SK-N-DZ (cell line): ENCODE measurements around the gene NRP1. TPM values are rescaled to one million over a fixed set of nuclear protein-coding genes. Genes with fewer than 3 reads are reported as not detected.
"Not testable (repeated sequence)": the region's sequence is repeated elsewhere in the genome, so short reads cannot be mapped to it uniquely, and the experiment has no call there.

Experiments used
- DNase-seq: peaks from one replicate; pipeline ENCODE4 v3.0.0-alpha.2; 2015; ENCODE audit warnings: low spot score
- polyA plus RNA-seq, 2 experiments: library from polyadenylated mRNA; depleted of rRNA; stranded (reverse); fragments of >200 nt; gene quantifications; 2 replicates each; pipeline ENCODE4 v1.2.3, GENCODE V29; 2014

NRP1 gene
- 32.4 and 36.6 TPM in 2 replicates for polyA plus RNA-seq (2014; cell fraction: cytosol; rRNA removed)
- polyA plus RNA-seq (2014; cell fraction: nucleus; rRNA removed): 28.2 and 32.6 TPM in 2 replicates

DNA sequence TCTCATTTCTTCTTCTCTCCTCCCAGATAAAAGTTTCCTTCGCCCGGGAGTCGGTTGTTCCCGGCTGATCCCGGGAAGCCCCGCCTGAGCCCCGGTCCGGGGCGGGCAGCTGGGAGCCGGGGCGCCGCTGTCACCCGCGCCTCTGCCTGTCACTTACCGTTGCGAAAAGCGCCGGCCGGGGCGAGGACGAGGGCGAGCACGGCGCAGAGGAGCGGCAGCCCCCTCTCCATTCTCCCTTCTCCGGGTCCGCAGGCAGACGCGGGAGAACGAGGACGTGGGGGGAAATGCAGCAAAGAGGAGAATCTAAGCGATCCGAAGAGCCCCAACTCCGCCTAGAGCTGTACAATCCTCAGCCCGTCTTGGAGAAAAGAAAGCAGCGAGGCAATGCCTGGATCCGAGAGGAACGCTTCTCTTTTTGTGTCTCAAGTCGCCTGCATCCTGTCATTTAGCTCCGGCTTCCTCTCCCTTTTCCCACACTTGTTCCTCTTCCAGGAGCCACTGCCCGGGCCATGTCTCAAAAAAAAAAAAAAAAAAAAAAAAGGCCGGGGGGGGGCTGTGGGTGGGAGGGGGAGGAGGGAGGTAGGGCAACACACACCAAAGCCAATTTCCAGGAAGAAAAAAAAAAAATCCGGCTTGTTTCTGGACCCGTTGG lies at the start of gene NRP1:
TSS of gene NRP1 (minus strand) at position 515 of the 652 bp plus-strand sequence. CDS start at position 230, 285 bp downstream.
- no peak for DNase-seq

DNA sequence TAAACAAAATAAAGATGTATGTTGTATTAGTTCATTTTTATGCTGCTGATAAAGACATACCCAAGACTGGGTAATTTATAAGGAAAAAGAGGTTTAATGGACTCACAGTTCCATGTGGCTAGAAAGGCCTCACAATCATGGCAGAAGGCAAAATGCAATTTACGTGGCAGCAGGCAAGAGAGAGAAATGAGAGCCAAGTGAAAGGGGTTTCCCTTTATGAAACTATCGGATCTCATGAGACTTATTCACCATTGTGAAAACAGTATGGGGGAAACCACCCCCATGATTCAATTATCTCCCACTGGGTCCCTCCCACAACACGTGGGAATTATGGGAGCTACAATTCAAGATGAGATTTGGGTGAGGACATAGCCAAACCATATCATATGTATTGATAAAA lies 49.7 kb upstream of the NRP1 start:
- not testable (repeated sequence) for DNase-seq

DNA sequence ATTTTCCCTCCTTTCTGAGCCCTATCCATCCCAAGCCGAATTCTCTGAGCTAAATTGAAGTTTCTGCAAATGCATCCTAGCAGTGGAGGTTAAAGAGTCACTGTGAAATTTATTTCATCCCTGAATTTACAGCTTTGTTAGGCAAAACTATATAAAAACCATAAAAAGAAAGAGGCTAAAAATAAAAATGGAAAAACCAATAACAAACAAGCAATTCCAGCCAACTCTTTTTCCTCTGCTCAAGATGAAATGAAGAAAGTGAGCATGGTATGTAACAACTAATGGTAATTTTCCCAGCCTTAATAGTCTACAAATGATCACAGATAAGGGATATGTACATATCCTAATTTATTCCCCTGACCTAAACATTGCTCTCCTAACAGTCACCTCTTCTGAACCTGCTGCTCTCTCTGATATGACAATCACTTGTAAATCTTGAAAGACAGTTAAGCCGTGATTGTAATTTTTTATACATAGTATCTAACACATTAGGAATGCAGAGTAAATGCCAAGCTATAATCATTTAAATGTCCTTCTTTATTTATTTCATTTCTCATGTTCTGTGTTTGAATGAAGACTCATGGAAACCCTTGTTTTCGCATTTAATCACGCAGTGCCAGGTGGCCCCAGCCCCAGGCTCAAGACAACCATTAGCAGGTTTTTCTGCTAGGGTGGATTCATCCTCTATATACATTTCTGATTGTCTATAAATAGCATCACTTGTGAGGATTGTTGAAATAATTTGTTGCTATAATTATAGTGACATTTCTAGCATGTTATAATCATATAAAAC lies 48.6 kb upstream of the NRP1 start:
- no peak for DNase-seq

DNA sequence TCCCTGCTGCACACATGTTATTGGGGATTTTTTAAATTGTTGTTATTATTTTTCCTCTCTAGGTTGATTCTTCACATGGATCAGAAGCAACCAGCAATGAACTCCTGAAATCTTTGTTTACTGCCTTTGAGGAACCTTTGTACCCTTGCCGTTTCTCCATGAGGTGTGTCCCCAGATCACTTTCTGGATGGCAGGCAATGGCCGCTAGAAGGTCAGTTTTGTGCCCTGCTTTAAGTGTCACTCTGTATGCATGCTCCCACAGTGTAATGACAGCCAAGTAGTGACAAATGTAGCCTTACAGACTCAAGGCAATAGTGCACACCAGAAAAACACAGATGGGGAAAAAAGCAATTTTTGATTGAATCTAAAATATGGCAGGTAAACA lies 47.7 kb upstream of the NRP1 start:
- no peak for DNase-seq

DNA sequence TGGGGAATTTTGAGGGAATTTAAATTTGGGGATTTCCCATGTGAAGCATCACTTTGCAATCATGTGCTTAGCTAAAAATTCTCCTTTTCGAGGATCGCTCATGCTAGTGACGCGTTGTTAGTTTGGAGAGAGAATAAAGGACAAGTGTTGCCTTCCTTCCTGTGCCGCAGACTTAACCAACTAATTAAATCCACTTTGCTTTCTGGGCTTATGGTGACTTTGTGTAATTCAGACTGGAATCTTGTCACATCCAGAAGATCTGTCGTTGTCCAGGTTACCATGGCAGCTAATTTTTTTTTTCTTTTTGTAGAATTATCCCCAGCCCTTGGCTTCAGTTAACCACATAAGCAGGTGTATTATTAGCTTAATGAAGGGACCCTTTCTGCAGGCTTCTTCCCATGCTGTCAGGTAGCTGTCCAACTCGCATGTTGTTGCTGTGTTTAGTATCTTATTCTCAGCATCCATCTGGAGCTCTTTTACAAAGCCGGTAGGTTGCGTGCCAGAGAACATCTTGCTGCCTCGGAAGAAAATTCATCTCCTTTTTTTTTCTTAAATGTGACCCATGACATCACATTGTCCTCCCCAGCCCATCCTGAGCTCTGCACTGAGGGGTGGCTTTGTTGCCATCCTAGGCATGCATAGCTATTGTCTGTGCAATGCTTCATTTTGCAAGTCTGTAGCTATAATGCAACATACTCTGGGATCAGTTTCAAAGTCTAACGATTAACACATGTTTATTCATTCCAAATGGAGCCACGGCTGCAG lies 47.2 kb upstream of the NRP1 start:
- no peak for DNase-seq

DNA sequence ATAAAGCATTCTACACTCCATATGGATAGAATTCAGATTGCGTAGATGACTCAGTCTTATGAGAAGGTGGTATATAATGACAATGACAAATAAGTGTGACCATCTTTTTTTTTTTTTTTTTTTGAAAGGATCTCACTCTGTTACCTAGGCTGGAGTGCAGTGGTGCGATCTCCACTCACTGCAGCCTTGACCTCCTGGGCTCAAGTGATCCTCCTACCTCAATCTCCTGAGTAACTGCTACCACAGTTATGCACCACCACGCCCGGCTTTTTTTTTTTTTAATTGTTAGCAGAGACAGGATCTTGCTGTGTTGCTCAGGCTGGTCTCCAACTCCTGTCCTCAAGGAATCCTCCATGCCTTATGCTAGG lies 43.2 kb upstream of the NRP1 start:
- no peak for DNase-seq

DNA sequence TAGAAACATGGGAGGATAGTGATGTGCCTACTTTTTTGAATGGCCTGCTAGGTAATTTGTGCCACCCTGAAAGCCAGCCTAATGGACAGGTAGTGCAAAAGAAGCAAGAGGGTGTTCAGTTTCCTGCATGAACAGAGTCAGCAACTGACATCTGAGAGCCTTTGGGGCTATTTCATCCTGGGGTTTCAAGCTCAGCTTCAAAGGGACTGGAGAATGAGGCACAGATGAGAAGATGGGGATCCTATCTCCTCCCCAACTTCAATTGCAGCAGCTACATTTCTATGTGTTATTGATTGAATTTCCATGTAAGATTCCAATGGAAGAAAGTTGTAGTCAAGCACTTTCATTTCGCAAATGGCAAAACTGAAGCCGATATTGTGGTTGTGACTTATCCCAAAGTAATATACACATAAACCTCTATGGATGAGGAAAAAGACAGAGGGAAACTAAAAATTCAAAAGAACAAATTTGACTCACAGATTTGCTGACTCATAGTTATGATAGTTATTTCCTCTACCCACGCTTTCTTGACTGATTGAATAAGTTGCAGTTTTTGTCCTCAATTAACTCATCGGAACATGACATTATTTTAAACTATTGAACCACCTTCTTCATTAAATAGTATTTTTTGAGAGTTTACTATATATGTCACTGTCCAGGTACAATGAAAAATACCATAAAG lies 42.6 kb upstream of the NRP1 start:
- DNase-seq: no peak

DNA sequence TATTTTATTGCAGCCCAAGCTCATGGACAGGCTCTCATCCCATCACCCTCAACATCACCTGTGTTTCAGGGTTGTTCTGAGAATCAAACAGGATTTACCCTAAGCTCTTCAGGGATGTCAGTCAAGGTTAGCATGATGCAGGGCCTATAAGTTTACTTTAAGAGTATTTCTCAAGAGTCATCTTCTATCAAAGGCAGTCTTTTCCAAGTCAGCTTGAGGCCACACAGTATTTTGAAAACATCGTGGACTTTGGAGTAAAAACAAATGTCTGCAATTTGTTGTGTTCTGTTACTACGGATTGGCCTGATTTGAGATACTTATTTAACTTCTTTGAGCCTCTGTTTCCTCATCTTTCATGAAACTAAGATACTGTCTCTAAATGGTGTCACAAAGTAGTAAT lies 42.0 kb upstream of the NRP1 start:
- no peak for DNase-seq

DNA sequence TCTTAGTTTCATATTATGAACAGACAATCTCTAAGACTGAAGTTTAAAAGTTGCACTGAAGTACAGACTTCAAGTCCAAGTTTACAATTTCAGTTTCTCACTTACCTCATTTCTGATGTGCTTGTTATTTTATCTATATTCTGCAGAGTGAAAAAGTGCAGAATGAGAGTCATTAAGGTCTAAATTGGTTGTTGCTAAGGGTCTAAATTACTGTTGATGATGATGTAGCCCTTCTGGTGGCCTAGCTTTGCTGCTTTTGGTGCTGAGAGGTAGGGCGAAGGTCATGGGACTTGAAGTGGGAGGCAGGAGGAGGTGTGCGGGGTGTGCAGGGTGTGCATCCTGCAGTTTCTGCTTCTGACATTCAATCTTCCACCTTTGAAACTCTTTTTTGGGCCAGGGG lies 38.8 kb upstream of the NRP1 start:
- no peak for DNase-seq

DNA sequence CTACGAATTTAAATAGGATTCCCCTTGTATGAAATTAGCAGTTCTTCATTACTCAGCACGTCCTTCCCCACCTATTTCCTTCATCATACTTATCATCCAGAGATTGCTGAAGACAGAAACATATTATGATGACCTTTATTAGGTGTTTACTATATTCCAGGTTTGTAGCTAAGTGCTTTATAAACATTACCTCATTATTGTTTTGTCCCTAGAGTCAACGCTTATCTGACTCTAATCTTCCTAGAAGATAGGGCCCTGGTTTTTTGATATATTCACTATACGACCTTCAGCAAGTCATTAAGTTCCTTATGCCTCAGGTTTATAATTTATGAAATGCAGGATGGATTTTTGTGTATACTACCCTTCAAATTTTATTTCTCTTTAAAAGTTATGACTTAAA lies 36.8 kb upstream of the NRP1 start:
- no peak for DNase-seq

DNA sequence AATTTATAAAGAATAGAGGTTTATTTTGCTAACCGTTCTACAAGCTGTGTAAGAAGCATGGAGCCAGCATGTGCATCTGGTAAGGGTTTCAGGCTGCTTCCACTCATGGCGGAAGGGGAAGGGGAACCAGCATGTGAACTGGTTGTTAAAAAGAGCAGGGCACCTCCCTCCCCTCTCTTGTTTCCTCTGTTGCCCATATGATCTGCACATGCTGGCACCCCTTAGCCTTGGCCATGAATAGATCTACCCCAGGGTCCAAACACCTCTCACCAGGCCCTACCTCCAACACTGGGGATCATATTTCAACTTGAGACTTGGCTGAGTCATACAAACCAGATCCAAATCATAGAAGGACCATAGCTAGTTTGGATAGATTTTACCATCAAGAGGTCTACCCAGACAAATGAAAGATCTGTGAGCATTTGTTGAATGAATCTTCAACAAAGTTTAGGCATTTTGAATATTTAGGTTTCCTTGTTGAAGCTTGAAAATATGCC lies 36.0 kb upstream of the NRP1 start:
- no peak for DNase-seq

DNA sequence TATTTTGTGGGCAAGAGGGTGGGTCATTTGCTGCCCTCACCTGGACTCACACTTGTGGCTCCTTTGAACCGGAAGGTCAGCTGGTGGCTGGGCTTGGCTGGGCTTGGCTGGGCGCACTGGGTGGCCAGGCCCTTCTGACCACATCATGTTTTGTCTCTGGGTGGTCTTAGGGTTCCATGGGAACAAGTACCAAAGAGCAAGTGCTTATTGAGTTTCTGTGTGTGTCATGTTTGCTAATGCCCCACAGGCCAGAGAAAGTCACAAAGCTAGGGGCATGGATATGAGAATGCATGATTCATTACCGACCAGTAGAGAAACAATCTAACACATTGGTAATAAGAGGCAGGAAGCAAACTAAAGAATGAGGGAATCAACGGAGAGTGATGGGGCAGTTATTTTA lies 33.6 kb upstream of the NRP1 start:
- DNase-seq: no peak

DNA sequence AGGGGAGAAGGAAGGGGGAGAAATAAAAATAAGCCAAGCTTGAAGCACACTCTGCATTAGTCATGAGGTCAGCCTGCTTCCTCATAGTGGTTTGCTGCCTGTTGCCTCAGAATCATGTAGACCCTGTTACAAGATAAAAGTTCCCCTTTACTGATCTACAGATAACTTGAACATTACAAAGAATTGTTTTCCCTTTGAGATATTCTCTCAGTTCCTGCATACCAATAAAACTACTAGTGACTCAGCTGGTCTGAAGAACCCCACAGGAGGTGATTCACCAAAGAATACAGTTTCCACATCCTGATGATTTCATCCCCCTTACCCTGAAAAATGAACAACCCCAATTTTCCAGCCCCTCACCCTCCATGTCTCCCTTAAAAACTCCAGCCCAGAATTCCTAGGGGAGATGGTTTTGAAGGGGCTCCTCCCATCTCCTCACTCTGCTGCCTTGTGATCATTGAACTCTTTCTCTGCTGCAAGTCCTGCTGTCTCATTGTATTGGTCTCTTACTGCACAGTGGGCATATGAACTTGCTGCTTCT lies 31.5 kb upstream of the NRP1 start:
- no peak for DNase-seq

DNA sequence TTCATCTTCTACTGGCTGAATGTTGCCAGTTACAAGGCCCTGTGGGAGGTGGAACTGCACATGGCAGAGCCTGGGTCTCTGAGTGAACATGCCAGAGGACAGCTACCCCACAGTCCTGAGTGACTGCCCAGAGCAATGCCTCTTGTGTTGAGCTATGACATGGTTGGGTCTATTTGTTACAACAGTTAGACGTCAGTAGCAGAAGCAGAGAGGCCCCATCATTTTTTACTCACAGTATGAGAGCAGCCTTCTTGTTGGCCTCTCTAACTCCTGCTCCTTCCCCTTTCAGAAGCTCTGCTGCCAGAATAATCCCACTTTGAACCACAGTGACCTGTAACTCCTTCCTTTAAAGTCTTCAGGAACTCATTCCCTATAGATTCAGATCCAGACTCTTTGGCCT lies 30.8 kb upstream of the NRP1 start:
- DNase-seq: no peak

DNA sequence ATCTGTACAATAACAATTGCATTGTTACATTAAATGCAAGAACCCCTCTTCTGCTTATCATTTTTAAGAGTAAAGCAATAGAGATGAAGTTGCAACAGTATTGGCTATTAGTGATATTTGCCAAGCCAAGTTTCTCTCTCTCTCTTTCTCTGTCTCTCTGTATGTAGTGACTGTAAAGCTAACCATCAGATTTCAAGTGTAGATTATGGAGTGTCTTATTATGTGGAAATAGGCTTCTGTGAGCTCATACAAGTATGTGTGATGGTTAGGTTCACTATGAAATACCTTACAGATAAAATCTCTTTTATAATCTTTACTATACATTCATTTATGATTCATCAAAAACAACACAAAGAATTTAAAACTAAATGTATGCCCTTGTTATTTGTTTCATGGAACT lies 28.6 kb upstream of the NRP1 start:
- no peak for DNase-seq

DNA sequence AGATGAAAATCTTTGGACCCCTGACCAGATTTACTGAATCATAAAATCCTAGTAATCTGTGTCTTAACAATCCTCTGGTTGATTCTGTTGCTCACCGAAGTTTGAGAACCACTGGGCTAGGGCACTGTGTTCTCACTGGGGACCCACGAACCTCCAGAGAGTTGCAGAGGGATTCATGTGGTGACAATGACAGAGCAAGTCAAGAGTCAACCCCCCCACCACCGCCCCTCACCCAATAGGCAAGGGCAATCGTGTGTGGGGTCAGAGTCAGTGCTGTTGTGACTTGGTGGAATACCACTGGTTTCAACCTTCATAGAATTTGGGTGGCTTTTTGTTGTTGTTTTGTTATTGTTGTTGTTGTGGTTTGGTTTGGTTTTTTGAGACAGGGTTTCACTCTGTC lies 23.5 kb upstream of the NRP1 start:
- DNase-seq: no peak

DNA sequence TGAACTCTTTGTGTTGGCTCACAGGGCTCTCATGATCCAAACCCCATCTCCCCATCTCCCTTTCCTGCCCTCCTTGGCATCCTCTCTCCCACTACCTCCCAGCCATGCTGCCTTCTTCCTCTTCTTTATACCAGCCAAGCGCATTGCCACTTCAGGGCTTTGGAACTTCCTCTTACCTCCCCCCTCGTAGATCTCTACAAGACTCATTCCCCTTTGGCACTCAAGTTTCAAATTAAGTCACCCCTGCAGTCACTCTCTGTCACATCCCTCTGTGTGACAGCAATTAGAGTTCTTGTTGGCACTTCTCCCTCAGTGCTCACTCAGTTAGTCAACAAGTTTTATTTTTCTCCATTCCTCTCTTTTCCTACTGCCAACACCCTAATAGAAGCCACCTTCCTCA lies 20.8 kb upstream of the NRP1 start:
- DNase-seq: no peak

DNA sequence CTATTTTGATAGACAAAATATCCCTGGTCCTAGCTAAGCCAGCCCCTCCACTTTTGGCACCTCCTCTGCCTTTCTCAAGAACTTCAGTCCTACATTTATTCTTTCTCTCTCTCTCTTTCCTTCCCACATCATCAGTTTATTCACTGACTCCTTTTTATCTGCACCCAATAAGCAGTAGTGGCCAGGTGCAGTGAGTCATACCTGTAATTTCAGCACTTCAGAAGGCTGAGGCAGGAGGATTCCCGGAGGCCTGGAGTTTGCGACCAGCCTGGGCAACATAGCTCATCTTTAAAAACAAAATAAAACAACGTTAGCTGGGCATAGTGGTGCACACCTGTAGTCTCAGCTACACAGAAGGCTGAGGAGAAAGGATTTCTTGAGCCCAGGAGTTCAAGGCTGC lies 19.4 kb upstream of the NRP1 start:
- DNase-seq: no peak

DNA sequence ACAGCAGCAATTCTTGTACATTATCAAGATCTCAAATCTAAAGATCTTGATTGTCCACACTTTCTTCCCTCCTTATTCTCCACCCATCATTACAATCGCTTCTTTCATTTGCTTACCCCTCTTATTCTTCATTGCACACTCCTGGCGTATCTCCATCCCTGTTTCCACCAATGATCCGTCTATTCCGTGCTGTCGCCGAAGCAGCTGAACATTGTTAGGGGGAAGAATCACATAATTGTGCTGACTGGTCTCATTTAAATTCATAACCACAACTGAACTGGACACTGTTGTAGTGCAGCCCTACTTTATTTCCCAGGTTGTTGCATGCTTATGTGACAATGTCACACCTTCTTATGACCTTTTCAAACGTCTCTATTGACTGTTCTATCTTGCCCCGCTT lies 18.9 kb upstream of the NRP1 start:
- no peak for DNase-seq

DNA sequence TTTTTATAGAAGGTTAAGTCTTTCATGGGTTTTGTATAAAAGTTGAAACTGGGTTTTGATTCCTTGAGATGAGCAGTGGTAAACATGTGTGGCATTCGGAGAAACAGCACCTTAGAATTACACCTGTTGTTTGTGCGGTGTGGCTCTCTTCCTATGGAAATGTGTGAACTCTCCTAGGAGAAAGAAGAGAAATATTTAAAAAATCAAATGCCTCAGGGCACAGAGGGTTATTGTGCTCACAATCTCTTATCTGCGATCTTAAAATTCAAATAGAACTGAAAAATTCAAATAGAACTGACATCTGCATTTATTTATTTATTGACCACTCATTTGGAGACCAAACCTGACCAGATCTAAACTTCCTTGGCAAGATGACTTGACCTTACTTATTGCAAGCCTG lies 18.1 kb upstream of the NRP1 start:
- DNase-seq: no peak

DNA sequence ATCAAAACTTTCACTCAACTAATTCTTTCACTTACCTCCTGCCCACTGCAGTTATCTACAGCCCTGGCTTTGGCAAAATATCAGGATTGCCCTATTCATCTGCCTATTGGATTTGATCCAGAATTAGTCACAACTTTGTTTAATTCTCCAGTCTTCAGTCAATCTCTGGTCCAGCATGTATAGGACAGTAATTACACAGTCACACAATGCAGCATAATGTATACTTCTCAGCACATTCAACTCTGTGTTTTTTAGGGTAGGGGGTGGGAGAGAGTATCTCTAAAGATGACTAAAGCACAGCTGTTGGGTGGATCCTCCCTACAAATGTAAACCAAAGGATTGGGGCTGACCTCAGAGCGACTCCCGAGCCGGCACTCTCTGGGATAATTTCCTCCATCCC lies 17.7 kb upstream of the NRP1 start:
- no peak for DNase-seq

DNA sequence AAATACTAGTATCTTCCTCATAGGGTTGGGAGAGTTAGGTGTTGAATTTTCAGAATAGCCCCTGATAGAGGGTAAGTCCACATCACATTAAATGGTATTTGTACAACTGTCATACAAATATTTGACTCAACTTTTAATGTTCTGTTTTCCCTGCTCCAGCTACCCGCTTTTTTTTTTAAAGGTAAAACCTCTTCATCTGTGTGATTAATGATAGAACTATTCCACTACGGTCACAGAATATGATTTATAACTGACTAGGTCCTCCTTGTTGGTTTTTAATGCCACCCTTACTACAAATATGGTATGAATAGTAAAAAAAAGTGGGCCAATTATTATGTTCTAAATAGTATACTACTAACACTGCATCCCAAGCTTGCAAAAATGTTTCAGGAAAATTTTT lies 15.6 kb upstream of the NRP1 start:
- no peak for DNase-seq
